Fibroblast of villous mesenchyme (primary cell): ENCODE data around the gene HNRNPUL1. TPM values are rescaled to one million over a fixed set of nuclear protein-coding genes. Genes with fewer than 3 reads are reported as not detected.
"Not testable (repeated sequence)": the region's sequence is repeated elsewhere in the genome, so short reads cannot be mapped to it uniquely, and the experiment has no call there.

Experiments
- DNase-seq: peaks from one replicate; pipeline ENCODE4 v3.0.0-alpha.2; 2010; ENCODE audit warnings: low read depth
- H3K4me3 ChIP-seq: 2 replicates; pipeline ENCODE4 v1.5.1; 2011; ENCODE audit warnings: low read depth, mild to moderate bottlenecking, low read length
- total RNA-seq: library from RNA; depleted of rRNA; stranded (reverse); fragments of >200 nt; gene quantifications from 2 replicates; pipeline ENCODE4 v1.2.3, GENCODE V29; 2012
- TF ChIP-seq, protein P1 (sequence below): IDR thresholded peaks from 2 replicates; pipeline ENCODE4 v1.5.1; 2012; ENCODE audit warnings: low read depth, mild to moderate bottlenecking, low read length; ENCODE audit not compliant: insufficient read depth

Gene HNRNPUL1
- total RNA-seq, 1 donor, result 123 TPM

DNA sequence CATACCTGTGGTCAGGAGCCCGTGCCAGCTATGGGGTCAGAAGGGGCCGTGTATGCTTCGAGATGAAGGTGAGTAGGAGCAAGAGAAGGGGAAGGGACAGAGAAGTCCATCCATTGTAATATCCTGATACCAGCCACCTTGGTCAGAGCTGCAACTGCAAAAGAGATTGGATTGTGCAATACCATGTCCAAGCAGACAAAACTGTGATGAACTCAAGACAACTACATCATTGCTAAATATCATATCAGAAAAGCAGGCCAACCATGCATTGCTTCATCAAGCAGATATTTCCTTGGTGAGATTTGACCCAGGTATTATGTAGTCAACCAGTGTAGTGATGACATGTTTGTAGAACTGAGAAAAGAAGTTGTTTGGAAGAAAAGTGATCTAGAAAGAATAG is 12.1 kb downstream of the HNRNPUL1 start:
- DNase-seq, result peak; percentile 66
- TF ChIP-seq, protein P1, sequence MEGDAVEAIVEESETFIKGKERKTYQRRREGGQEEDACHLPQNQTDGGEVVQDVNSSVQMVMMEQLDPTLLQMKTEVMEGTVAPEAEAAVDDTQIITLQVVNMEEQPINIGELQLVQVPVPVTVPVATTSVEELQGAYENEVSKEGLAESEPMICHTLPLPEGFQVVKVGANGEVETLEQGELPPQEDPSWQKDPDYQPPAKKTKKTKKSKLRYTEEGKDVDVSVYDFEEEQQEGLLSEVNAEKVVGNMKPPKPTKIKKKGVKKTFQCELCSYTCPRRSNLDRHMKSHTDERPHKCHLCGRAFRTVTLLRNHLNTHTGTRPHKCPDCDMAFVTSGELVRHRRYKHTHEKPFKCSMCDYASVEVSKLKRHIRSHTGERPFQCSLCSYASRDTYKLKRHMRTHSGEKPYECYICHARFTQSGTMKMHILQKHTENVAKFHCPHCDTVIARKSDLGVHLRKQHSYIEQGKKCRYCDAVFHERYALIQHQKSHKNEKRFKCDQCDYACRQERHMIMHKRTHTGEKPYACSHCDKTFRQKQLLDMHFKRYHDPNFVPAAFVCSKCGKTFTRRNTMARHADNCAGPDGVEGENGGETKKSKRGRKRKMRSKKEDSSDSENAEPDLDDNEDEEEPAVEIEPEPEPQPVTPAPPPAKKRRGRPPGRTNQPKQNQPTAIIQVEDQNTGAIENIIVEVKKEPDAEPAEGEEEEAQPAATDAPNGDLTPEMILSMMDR, result no peak
- H3K4me3 ChIP-seq, result no peak overlapping the region

DNA sequence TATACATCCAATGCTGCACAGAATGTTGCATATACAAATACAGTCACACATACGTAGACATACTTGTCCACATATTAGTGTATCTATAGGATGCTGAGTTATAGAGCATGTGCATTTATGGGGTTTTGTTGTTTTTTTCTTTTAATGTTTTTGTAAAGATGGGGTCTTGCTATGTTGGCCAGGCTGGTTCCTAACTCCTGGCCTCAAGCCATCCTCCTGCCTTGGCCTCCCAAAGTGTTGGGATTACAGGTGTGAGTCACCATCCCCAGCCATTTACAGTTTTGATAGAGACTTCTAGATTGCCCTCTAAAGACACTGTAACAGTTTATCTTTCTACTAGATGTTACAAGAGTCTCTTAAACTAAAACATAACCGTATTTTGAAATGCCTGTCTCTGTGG is 14.3 kb downstream of the HNRNPUL1 start:
- H3K4me3 ChIP-seq, result no peak overlapping the region
- DNase-seq, result no peak
- TF ChIP-seq, protein P1, result no peak

DNA sequence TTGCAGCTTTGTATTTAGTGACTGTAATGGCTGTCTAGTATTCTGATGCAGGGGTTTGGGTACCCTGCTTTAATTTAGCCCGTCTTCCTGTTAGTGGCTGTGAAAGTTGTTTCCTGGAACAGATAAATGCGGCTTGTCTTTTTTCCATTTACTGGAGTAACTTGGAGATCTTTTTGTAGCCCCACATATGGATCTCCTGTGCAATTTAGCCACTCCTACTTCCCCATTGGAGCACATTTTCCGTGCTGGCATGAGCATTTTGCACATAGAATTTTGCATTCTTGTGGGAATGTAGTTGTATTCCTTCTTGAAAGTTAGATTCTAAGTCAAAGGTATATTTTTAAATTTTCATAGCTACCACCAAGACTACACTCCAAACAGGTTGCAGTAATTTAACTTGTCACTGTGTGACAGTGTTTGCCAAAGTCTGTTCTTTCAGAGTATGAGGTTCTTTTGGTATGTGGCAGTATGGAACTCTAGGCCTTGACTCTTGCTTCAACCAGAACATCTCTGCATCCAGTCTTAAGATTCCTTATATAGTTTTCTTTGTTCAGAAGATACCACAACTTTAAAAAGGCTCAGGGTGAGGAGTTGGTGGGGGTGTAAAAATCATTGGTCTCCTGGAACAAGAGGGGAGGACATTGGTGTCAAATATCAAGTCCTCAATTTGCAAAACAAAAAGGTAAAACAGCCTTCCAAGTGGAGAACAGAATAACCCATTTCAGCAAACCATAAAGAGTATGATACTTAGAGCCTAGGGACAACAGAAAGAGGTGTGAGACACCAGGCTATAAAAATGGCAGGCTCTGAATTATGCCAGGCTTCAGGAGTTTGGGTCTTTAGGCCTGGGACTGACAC is 24.7 kb downstream of the HNRNPUL1 start:
- no peak overlapping the region for H3K4me3 ChIP-seq
- DNase-seq, result no peak
- TF ChIP-seq, protein P1, result no peak

DNA sequence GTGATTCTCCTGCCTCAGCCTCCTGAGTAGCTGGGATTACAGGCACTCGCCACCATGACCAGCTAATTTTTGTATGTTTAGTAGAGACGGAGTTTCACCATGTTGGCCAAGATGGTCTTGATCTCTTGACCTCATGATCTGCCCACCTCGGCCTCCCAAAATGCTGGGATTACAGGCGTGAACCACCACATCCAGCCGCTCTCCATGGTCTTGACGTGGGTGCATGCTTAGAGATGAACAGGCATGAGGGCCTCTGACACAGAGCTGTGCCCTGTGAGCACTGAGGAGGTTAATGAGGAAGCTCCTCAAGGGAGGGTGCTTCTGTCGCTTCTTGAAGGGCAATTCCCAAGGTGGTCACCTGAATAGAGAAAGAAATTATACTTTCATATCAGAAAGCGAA is 25.6 kb downstream of the HNRNPUL1 start:
- DNase-seq, H3K4me3 ChIP-seq: not testable (repeated sequence)

DNA sequence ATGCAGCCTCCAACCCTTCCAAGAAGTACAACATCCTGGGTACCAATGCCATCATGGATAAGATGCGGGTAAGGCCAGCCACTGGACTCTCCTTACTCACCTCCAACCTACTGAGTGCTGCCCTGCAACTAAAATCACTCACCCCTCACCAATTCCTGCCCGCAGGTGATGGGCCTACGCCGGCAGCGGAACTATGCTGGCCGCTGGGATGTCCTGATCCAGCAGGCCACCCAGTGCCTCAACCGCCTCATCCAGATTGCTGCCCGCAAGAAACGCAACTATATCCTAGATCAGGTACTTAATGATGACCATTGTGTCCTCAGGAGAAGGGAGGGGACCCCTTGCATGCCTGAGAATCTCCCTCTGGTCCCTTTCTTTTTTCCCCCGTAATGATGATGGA is 30.2 kb downstream of the HNRNPUL1 start:
- no peak for DNase-seq
- H3K4me3 ChIP-seq, result no peak overlapping the region
- TF ChIP-seq, protein P1, result no peak

DNA sequence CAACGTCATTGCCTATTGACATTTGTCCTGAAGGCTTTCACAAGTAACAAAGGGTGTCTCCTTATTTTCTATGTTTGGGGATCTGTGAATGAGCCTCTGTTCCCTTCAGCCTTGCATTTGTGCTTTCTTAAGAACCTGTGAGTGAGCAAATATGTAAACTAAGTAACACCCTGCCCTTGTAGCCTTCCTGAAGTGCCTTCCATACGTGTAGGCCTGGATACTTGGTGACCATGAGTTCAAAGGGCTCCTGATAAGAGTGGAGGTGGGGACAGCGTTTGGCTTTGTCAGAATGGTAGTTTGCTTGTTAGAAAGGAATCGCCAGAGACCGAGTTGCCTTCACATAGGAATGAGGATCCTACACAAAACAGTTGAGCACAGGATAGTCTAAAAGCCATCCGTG is 31.3 kb downstream of the HNRNPUL1 start:
- H3K4me3 ChIP-seq, result no peak overlapping the region
- no peak for DNase-seq
- TF ChIP-seq, protein P1, result no peak

DNA sequence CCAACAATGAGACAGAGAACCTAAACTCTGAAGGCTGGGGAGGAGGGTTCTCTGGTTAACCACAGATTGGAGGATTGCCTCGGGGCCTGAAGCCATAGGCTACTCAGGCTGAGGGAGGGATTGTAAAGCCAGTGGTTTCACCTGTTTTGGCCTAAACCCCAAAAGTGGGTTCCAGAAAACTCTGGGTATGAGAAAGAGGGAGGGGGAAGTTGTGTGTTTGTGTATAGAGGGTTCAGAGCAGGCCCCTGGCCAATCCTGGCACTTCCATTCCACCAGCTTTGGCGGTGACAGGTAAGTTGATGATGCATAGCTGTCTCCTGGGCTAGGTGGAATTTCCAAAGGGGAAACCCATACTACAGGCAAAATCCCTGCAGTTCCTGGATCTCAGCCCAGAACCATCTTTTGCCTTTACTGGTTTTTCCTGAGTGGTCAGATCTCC is 32.3 kb downstream of the HNRNPUL1 start:
- TF ChIP-seq, protein P1, result no peak
- no peak overlapping the region for H3K4me3 ChIP-seq
- DNase-seq, result no peak
